Panc1 (cell line): ENCODE measurements around the gene SKP1. TPM values are rescaled to one million over a fixed set of nuclear protein-coding genes. Genes with fewer than 3 reads are reported as not detected.

Experiments
- ATAC-seq: fragments of 200-7000 bp; cut with Tn5 transposase; 2 replicates; pipeline ENCODE4 v1.9.1; 2020; ENCODE audit warnings: mild to moderate bottlenecking, moderate library complexity
- BruUV-seq: library from RNA; stranded (reverse); fragments of 400-500 nt; replicated peaks from 2 replicates; lab custom pipeline; 2021; lab: Mats Ljungman, UMichigan
- CTCF ChIA-PET: fragments of 300-600 bp; sonication (Branson Sonifier 250); formaldehyde crosslinking; loops from one replicate; lab custom pipeline; 2022; ENCODE audit warnings: antibody characterized with exemption; lab: Charles Lee
- POLR2A ChIA-PET: fragments of 300-600 bp; sonication (Branson Sonifier 250); formaldehyde crosslinking; loops from one replicate; lab custom pipeline; 2022; ENCODE audit warnings: antibody characterized with exemption; lab: Charles Lee
- DNase-seq: peaks from one replicate; pipeline ENCODE4 v3.0.0-alpha.2; 2010; ENCODE audit warnings: low read depth, low spot score
- H3K27ac ChIP-seq: 2 replicates; pipeline ENCODE4 v1.5.1; 2011; ENCODE audit warnings: mild to moderate bottlenecking, low read length, inconsistent platforms
- H3K27me3 ChIP-seq: fragments of 200-500 bp; sonication (Bioruptor generic); 2 replicates; pipeline ENCODE4 v1.6.0; 2014; ENCODE audit warnings: low read length, inconsistent platforms; ENCODE audit not compliant: control insufficient read depth, insufficient read depth
- H3K36me3 ChIP-seq: fragments of 200-500 bp; sonication (Bioruptor generic); 2 replicates; pipeline ENCODE4 v1.5.1; 2014; ENCODE audit warnings: inconsistent platforms, mild to moderate bottlenecking, low read length, moderate library complexity; ENCODE audit not compliant: control insufficient read depth, insufficient read depth
- H3K4me1 ChIP-seq: 2 replicates; pipeline ENCODE4 v1.5.1; 2011; ENCODE audit warnings: inconsistent platforms, mild to moderate bottlenecking, low read length, moderate library complexity; ENCODE audit not compliant: control insufficient read depth, insufficient read depth
- H3K4me3 ChIP-seq, 2 experiments: 2 replicates each; pipeline ENCODE4 v1.5.1; 2011 to 2012; ENCODE audit warnings: low read depth in 2 of 2, low read length in 2 of 2, mild to moderate bottlenecking in 2 of 2, inconsistent platforms in 1 of 2, moderate library complexity in 1 of 2
- H3K9me3 ChIP-seq: fragments of 200-500 bp; sonication (Bioruptor generic); 2 replicates; pipeline ENCODE4 v1.5.1; 2014; ENCODE audit warnings: low read depth, mild to moderate bottlenecking, inconsistent platforms, low read length, moderate library complexity; ENCODE audit not compliant: control insufficient read depth, insufficient read depth
- POLR2AphosphoS5 ChIP-seq: IDR thresholded peaks from 2 replicates; pipeline ENCODE4 v1.6.1; 2012; ENCODE audit warnings: mild to moderate bottlenecking, low read depth, low read length, moderate library complexity
- SIN3A ChIP-seq: IDR thresholded peaks from 2 replicates; pipeline ENCODE4 v1.6.1; 2012; ENCODE audit warnings: low read depth, mild to moderate bottlenecking, low read length, moderate library complexity, borderline replicate concordance; ENCODE audit not compliant: insufficient read depth
- TCF7L2 ChIP-seq: IDR thresholded peaks from 2 replicates; pipeline ENCODE4 v1.6.1; 2011; ENCODE audit warnings: mild to moderate bottlenecking, low read depth, low read length, inconsistent platforms
- in situ Hi-C: cut with HindIII; loops from 2 replicates; pipeline ENCODE4 v1.10.0; 2016; ENCODE audit warnings: low sequenced_read_pairs, low pct_unique_long_range_greater_than_20kb
- intact Hi-C: fragments of 100-400 bp; cut with micrococcal nuclease; formaldehyde crosslinking; loops from one replicate; pipeline ENCODE4 v1.10.0; 2022; ENCODE audit not compliant: unreplicated experiment
- total RNA-seq: library from RNA; stranded (reverse); gene quantifications from one replicate; pipeline ENCODE4 v1.2.1, GENCODE V29; 2021; ENCODE audit not compliant: unreplicated experiment
- TF ChIP-seq, protein P1 (sequence below): fragments of 450-650 bp; IDR thresholded peaks from 2 replicates; pipeline ENCODE4 v1.5.1; 2017; ENCODE audit warnings: mild to moderate bottlenecking
- TF ChIP-seq, protein P2 (sequence below), 2 experiments: IDR thresholded peaks; 2 replicates each; pipeline ENCODE4 v1.6.1; 2011 to 2012; ENCODE audit warnings: low read depth in 2 of 2, control low read depth in 1 of 2, low read length in 1 of 2, mild to moderate bottlenecking in 1 of 2, moderate library complexity in 1 of 2; ENCODE audit not compliant: insufficient read depth in 1 of 2

Gene SKP1
- total RNA-seq, 1 experiment from 2014 or later = 301 TPM

DNA sequence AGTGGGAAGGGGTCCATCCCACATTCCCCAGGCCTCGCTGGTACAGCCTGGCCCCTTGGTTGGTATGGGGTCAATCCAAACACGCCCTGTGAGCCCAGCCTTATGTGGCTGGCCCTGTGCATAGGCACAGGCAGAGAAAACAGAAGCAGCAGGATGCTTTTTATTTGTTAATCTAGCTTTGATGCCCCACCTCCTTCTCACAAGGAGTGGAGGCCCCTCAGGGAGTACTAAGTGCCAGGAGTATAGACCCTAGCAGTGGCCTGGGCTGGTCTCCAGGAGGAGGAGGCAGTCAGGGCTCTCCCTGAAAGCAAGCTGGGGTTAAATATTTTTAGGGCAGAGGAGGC lies 76.8 kb downstream of the SKP1 start:
- ChIA-PET POLR2A (interaction anchor here (0.6 kb wide), 1 partner anchor 120 kb away, joined by 3 read pairs; no protein-coding TSS in a partner anchor), CTCF (interaction anchor here (0.5 to 1.7 kb wide), 3 partner anchors 17 to 60 kb away, joined by 4 to 10 read pairs (median 10); no protein-coding TSS in a partner anchor)
- H3K27ac ChIP-seq = peak overlapping the region; percentile 68
- no TSS peak for BruUV-seq
- TF ChIP-seq, protein P1, sequence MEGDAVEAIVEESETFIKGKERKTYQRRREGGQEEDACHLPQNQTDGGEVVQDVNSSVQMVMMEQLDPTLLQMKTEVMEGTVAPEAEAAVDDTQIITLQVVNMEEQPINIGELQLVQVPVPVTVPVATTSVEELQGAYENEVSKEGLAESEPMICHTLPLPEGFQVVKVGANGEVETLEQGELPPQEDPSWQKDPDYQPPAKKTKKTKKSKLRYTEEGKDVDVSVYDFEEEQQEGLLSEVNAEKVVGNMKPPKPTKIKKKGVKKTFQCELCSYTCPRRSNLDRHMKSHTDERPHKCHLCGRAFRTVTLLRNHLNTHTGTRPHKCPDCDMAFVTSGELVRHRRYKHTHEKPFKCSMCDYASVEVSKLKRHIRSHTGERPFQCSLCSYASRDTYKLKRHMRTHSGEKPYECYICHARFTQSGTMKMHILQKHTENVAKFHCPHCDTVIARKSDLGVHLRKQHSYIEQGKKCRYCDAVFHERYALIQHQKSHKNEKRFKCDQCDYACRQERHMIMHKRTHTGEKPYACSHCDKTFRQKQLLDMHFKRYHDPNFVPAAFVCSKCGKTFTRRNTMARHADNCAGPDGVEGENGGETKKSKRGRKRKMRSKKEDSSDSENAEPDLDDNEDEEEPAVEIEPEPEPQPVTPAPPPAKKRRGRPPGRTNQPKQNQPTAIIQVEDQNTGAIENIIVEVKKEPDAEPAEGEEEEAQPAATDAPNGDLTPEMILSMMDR = no peak
- TF ChIP-seq TCF7L2 (no peak), SIN3A (no peak), POLR2AphosphoS5 (no peak)
- TF ChIP-seq, protein P2, sequence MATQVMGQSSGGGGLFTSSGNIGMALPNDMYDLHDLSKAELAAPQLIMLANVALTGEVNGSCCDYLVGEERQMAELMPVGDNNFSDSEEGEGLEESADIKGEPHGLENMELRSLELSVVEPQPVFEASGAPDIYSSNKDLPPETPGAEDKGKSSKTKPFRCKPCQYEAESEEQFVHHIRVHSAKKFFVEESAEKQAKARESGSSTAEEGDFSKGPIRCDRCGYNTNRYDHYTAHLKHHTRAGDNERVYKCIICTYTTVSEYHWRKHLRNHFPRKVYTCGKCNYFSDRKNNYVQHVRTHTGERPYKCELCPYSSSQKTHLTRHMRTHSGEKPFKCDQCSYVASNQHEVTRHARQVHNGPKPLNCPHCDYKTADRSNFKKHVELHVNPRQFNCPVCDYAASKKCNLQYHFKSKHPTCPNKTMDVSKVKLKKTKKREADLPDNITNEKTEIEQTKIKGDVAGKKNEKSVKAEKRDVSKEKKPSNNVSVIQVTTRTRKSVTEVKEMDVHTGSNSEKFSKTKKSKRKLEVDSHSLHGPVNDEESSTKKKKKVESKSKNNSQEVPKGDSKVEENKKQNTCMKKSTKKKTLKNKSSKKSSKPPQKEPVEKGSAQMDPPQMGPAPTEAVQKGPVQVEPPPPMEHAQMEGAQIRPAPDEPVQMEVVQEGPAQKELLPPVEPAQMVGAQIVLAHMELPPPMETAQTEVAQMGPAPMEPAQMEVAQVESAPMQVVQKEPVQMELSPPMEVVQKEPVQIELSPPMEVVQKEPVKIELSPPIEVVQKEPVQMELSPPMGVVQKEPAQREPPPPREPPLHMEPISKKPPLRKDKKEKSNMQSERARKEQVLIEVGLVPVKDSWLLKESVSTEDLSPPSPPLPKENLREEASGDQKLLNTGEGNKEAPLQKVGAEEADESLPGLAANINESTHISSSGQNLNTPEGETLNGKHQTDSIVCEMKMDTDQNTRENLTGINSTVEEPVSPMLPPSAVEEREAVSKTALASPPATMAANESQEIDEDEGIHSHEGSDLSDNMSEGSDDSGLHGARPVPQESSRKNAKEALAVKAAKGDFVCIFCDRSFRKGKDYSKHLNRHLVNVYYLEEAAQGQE (IDR thresholded peaks at IDR 0.05; ENCODE audit: insufficient read depth in 1 of 2, low read depth in 2 of 2, low read length in 1 of 2) = no peak
- H3K4me1 ChIP-seq = peaks cover 20% of the 10 kb centered on the region
- H3K9me3 ChIP-seq = no peaks in the 10 kb centered on the region
- no peaks in the 10 kb centered on the region for H3K27me3 ChIP-seq
- in situ Hi-C loops (no loop called here), intact Hi-C loops (no loop called here)
- no peak overlapping the region for H3K4me3 ChIP-seq
- ATAC-seq = no peak
- H3K36me3 ChIP-seq = no peaks in the 10 kb centered on the region
- no peak for DNase-seq

DNA sequence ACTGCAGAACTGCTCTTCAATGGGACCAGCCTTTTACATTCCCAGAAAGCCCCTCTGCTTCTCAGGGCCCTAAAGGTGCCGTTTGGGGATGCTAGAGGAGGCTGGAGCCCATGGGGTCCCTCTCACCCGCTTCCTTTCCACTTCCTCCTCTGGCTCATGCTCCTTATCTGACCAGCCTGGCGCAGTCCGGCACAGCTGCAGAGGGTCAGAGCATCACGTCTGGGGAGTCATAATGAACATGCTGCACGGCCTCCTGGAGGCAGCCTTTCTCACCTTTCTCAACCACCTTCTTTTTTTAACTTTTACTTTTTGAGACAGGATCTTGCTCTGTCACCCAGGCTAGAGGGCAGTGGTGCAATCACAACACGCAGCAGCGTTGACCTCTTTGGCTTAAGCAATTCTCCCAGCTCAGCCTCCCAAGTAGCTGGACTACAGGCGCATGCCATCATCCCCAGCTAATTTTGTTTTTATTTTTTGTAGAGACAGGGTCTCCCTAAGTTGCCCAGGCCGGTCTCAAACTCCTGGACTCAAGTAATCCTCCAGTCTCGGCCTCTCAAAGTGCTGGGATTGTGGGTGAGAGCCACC lies 77.4 kb downstream of the SKP1 start:
- TF ChIP-seq, protein P2 (IDR thresholded peaks at IDR 0.05; ENCODE audit: insufficient read depth in 1 of 2, low read depth in 2 of 2, low read length in 1 of 2) = no peak
- TF ChIP-seq, protein P1 = no peak
- TF ChIP-seq TCF7L2 (no peak), POLR2AphosphoS5 (no peak), SIN3A (no peak)
- Histone ChIP-seq H3K4me3 (no peak overlapping the region), H3K27ac (peak overlapping the region; percentile 68; the same call in 1 of the 2 replicates), H3K9me3 (no peaks in the 10 kb centered on the region), H3K36me3 (no peaks in the 10 kb centered on the region), H3K27me3 (no peaks in the 10 kb centered on the region), H3K4me1 (peaks cover 20% of the 10 kb centered on the region)
- in situ Hi-C loops = no loop called here
- DNase-seq = no peak
- intact Hi-C loops = no loop called here
- ChIA-PET CTCF (no interaction called here), POLR2A (no interaction called here)
- no TSS peak for BruUV-seq
- ATAC-seq = no peak
